Measurements from ENCODE around the gene PRLHR.

The PRLHR gene

DNA sequence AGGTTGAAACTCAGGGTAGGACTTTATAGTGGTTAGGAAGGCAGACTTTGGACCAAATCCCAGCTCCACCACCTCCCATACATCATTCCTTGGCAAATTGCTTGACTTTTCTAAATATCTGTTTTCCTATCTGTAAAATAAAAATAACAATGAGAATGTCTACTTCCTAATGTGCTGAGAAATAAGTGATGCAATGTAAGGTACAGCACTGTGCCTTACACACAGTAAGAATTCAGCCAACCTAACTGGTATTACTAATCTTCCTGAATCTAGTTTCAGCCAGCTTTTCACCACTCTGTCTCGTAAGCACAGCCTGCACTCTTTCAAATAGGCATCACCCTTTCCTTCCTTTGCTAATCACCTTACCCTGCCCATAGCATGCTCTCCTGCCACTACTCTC is 9.7 kb downstream of the PRLHR start:
- TF ChIP-seq NFIC (IDR thresholded peaks at IDR 0.05) = no peak
- TF ChIP-seq TEAD4 (IDR thresholded peaks at IDR 0.05) = no peak
- TF ChIP-seq, protein P1, sequence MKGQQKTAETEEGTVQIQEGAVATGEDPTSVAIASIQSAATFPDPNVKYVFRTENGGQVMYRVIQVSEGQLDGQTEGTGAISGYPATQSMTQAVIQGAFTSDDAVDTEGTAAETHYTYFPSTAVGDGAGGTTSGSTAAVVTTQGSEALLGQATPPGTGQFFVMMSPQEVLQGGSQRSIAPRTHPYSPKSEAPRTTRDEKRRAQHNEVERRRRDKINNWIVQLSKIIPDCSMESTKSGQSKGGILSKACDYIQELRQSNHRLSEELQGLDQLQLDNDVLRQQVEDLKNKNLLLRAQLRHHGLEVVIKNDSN (IDR thresholded peaks at IDR 0.05) = no peak
- TF ChIP-seq ZBTB7A (IDR thresholded peaks at IDR 0.05; ENCODE audit: low read depth) = no peak
- no peak for TF ChIP-seq EP300 (IDR thresholded peaks at IDR 0.05; ENCODE audit: borderline replicate concordance)
- TF ChIP-seq, protein P2, sequence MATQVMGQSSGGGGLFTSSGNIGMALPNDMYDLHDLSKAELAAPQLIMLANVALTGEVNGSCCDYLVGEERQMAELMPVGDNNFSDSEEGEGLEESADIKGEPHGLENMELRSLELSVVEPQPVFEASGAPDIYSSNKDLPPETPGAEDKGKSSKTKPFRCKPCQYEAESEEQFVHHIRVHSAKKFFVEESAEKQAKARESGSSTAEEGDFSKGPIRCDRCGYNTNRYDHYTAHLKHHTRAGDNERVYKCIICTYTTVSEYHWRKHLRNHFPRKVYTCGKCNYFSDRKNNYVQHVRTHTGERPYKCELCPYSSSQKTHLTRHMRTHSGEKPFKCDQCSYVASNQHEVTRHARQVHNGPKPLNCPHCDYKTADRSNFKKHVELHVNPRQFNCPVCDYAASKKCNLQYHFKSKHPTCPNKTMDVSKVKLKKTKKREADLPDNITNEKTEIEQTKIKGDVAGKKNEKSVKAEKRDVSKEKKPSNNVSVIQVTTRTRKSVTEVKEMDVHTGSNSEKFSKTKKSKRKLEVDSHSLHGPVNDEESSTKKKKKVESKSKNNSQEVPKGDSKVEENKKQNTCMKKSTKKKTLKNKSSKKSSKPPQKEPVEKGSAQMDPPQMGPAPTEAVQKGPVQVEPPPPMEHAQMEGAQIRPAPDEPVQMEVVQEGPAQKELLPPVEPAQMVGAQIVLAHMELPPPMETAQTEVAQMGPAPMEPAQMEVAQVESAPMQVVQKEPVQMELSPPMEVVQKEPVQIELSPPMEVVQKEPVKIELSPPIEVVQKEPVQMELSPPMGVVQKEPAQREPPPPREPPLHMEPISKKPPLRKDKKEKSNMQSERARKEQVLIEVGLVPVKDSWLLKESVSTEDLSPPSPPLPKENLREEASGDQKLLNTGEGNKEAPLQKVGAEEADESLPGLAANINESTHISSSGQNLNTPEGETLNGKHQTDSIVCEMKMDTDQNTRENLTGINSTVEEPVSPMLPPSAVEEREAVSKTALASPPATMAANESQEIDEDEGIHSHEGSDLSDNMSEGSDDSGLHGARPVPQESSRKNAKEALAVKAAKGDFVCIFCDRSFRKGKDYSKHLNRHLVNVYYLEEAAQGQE (IDR thresholded peaks at IDR 0.05; ENCODE audit: low read depth) = no peak
- no peak for TF ChIP-seq TCF12 (IDR thresholded peaks at IDR 0.05; ENCODE audit: low read depth)

DNA sequence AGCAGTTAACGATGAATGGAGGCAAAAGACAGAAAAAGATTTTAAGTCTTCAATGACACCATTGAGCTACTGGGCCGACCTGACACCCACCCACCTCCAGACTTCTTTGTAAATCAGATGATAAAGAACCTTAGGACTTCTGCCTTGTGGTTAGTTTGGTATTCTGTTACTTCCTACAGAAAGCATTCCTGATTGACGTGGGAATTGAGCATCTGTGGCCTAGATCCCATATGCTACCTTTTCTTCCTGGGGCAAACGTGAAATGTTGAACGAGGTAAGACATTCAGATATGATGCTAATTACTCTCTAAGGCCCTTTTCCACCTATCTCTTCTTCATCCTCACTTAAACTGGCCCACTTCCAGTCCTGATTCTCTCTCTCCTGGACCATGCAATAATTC is 10.2 kb downstream of the PRLHR start:
- TF ChIP-seq TEAD4 (IDR thresholded peaks at IDR 0.05) = no peak
- TF ChIP-seq ZBTB7A (IDR thresholded peaks at IDR 0.05; ENCODE audit: low read depth) = no peak
- TF ChIP-seq NFIC (IDR thresholded peaks at IDR 0.05) = no peak
- TF ChIP-seq FOXM1 (IDR thresholded peaks at IDR 0.05; ENCODE audit: borderline replicate concordance, low read depth) = no peak
- no peak for TF ChIP-seq CREB1 (IDR thresholded peaks at IDR 0.05; ENCODE audit: low read depth)

DNA sequence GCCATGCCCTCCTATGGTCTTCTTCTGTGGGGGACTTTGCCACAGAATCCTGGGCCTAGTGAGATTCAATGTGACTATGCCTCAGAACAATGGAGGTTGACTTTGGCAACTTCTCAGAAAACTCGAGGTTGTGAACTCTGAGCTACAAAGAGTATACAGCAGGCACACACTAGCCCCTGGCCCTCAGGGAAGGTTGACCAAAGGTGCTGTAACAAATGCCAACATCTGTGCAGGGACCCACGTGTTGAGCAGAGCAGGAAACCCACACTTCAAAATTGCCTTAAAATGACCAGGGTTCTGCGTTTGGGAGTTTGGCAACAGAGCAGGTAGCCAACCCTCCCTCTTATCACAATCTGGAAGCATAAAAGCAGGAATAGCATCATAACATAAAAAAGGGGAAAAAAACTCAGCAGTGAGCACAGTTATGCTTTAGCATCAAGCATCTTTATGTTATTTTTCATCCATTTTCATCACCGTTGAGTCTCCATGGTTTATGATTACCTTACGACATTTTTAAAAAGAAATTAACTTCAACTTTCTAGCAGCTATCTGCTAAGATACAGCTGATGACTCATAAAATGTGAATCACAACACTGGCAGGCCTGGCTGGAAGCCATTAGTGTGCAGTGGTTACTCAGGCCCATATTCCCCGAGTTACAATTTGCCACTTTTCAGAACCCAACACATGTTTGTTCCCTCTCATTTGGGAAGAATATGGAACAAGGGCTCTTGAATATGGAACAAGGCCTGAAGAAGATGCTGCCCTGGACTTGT is 11.1 kb downstream of the PRLHR start:
- no peak for TF ChIP-seq ZBTB7A (IDR thresholded peaks at IDR 0.05; ENCODE audit: low read depth)
- TF ChIP-seq CREB1 (IDR thresholded peaks at IDR 0.05; ENCODE audit: low read depth) = no peak
- no peak for TF ChIP-seq CEBPB (IDR thresholded peaks at IDR 0.05)
- TF ChIP-seq TAF1 (IDR thresholded peaks at IDR 0.05; ENCODE audit: low read depth) = no peak
- TF ChIP-seq, protein P3, sequence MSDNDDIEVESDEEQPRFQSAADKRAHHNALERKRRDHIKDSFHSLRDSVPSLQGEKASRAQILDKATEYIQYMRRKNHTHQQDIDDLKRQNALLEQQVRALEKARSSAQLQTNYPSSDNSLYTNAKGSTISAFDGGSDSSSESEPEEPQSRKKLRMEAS (IDR thresholded peaks at IDR 0.05) = no peak
- TF ChIP-seq, protein P1 (IDR thresholded peaks at IDR 0.05) = no peak
- no peak for TF ChIP-seq YY1 (IDR thresholded peaks at IDR 0.05; ENCODE audit: low read depth)
- TF ChIP-seq RAD21 (IDR thresholded peaks at IDR 0.05; ENCODE audit: low read depth) = no peak
- no peak for TF ChIP-seq TCF12 (IDR thresholded peaks at IDR 0.05; ENCODE audit: low read depth)

DNA sequence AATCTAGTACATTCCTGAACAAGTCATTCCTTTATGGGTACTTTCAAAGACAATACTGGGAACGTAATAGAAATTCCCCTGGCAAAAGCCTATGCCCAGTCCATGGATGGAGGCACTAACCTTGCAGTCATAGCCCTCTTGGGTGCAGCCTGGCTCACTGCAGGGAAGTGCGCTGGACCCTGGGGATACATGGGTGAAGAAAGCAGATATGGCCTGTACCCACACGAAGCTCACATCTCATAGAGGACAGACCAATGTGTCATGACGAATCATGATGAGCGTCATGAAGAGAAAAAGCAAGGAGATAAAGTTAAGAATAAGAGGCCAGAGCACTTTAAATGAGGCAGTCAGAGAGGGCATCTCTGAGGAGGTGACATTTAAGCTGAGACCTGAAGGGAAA is 11.8 kb downstream of the PRLHR start:
- TF ChIP-seq CEBPB (IDR thresholded peaks at IDR 0.05) = no peak

DNA sequence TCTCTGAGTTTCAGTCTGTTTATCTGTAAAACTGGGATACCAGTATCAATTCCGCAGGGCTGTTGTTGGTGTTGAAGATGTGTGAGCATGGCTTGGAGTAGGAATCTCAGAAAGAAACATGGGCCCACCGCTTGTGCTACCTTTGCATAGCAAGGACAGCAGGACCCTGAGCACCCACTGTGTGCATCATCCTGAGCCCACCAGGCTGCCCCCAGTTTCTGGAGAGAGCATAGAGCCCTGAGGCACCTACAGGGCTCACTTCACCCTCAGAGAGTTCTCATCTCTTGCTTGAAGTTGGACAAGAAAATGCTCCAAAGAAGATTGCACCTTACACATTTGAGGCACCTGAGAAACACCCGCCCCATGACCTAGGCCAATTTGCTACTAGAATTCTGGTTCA is 12.9 kb downstream of the PRLHR start:
- TF ChIP-seq TAF1 (IDR thresholded peaks at IDR 0.05; ENCODE audit: low read depth) (no peak), TCF12 (IDR thresholded peaks at IDR 0.05; ENCODE audit: low read depth) (no peak), RAD21 (IDR thresholded peaks at IDR 0.05; ENCODE audit: low read depth) (no peak), TEAD4 (IDR thresholded peaks at IDR 0.05) (no peak), NFIC (IDR thresholded peaks at IDR 0.05) (no peak), EP300 (IDR thresholded peaks at IDR 0.05; ENCODE audit: borderline replicate concordance) (no peak), CEBPB (IDR thresholded peaks at IDR 0.05) (no peak), ZBTB7A (IDR thresholded peaks at IDR 0.05; ENCODE audit: low read depth) (no peak), YY1 (IDR thresholded peaks at IDR 0.05; ENCODE audit: low read depth) (no peak), FOXM1 (IDR thresholded peaks at IDR 0.05; ENCODE audit: borderline replicate concordance, low read depth) (no peak), CREB1 (IDR thresholded peaks at IDR 0.05; ENCODE audit: low read depth) (no peak), EGR1 (IDR thresholded peaks at IDR 0.05) (no peak)
- TF ChIP-seq, protein P1 (IDR thresholded peaks at IDR 0.05) = no peak
- TF ChIP-seq, protein P2 (IDR thresholded peaks at IDR 0.05; ENCODE audit: low read depth) = no peak
- TF ChIP-seq, protein P3 (IDR thresholded peaks at IDR 0.05) = no peak

DNA sequence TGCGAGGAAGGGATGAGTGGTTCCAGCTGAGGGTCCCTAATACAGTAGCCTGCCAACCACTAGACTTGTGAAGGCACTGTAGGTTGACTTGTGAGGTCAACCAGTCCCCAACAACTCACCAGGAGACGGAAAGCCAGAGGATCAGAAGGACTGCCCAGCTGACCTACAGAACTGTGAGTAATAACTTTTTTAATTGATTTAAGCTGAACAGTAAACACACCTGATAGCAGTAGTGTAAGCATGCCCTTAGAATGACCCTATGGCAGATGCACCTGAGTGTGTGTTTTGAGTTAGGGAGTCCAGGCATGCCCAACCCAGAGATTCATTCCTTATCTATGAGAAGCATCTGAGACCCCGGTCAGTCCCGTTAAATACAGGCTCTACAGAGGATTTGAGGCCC is 14.1 kb downstream of the PRLHR start:
- TF ChIP-seq, protein P3 (IDR thresholded peaks at IDR 0.05) = no peak
- no peak for TF ChIP-seq EP300 (IDR thresholded peaks at IDR 0.05; ENCODE audit: borderline replicate concordance)
- no peak for TF ChIP-seq FOXM1 (IDR thresholded peaks at IDR 0.05; ENCODE audit: borderline replicate concordance, low read depth)
- TF ChIP-seq, protein P2 (IDR thresholded peaks at IDR 0.05; ENCODE audit: low read depth) = no peak
- TF ChIP-seq TEAD4 (IDR thresholded peaks at IDR 0.05) = no peak
- TF ChIP-seq ZBTB7A (IDR thresholded peaks at IDR 0.05; ENCODE audit: low read depth) = no peak
- no peak for TF ChIP-seq EGR1 (IDR thresholded peaks at IDR 0.05)
- TF ChIP-seq CEBPB (IDR thresholded peaks at IDR 0.05) = no peak
- TF ChIP-seq NFIC (IDR thresholded peaks at IDR 0.05) = no peak
- TF ChIP-seq TAF1 (IDR thresholded peaks at IDR 0.05; ENCODE audit: low read depth) = no peak
- TF ChIP-seq, protein P1 (IDR thresholded peaks at IDR 0.05) = no peak
- no peak for TF ChIP-seq TCF12 (IDR thresholded peaks at IDR 0.05; ENCODE audit: low read depth)
- no peak for TF ChIP-seq CREB1 (IDR thresholded peaks at IDR 0.05; ENCODE audit: low read depth)
- no peak for TF ChIP-seq YY1 (IDR thresholded peaks at IDR 0.05; ENCODE audit: low read depth)
- no peak for TF ChIP-seq RAD21 (IDR thresholded peaks at IDR 0.05; ENCODE audit: low read depth)

All from Ishikawa (cell line).